PC-3 (cell line): ENCODE measurements around the gene E2F1. TPM values are rescaled to one million over a fixed set of nuclear protein-coding genes. Genes with fewer than 3 reads are reported as not detected.

Experiments used
- ATAC-seq: fragments of 200-7000 bp; cut with Tn5 transposase; 2 replicates; pipeline ENCODE4 v1.9.1; 2020; ENCODE audit warnings: mild to moderate bottlenecking, moderate library complexity
- BruUV-seq: library from RNA; stranded (reverse); fragments of 400-500 nt; replicated peaks from 2 replicates; lab custom pipeline; 2021; lab: Mats Ljungman, UMichigan
- CTCF ChIA-PET: fragments of 300-600 bp; sonication (Branson Sonifier 250); formaldehyde crosslinking; loops from one replicate; lab custom pipeline; 2022; ENCODE audit warnings: antibody characterized with exemption; lab: Charles Lee
- POLR2A ChIA-PET: fragments of 300-600 bp; sonication (Branson Sonifier 250); formaldehyde crosslinking; loops from one replicate; lab custom pipeline; 2022; ENCODE audit warnings: antibody characterized with exemption; ENCODE audit not compliant: unreplicated experiment; lab: Charles Lee
- DNase-seq: peaks from one replicate; pipeline ENCODE4 v3.0.0-alpha.2; 2015
- H2AFZ ChIP-seq: fragments of 300-600 bp; sonication (generic); 2 replicates; pipeline ENCODE4 v1.6.0; 2016; ENCODE audit warnings: antibody characterized with exemption, low read length
- H3F3A ChIP-seq: fragments of 300-600 bp; sonication (generic); one replicate; pipeline ENCODE4 v1.6.0; 2017; ENCODE audit warnings: antibody characterized with exemption, low read length, control low read depth, mild to moderate bottlenecking; ENCODE audit not compliant: unreplicated experiment
- H3K27ac ChIP-seq: fragments of 300-600 bp; sonication (generic); 2 replicates; pipeline ENCODE4 v1.5.1; 2016; ENCODE audit warnings: mild to moderate bottlenecking, low read length
- H3K27me3 ChIP-seq: fragments of 300-600 bp; sonication (generic); 2 replicates; pipeline ENCODE4 v1.6.1; 2016; ENCODE audit warnings: low read length, mixed read lengths
- H3K36me3 ChIP-seq: fragments of 300-600 bp; sonication (generic); 2 replicates; pipeline ENCODE4 v1.6.1; 2016; ENCODE audit warnings: low read depth, mixed run types, low read length, mixed read lengths
- H3K4me1 ChIP-seq: fragments of 300-600 bp; sonication (generic); 2 replicates; pipeline ENCODE4 v1.5.1; 2016; ENCODE audit warnings: low read length; ENCODE audit not compliant: insufficient read depth
- H3K4me2 ChIP-seq: fragments of 300-600 bp; sonication (generic); 2 replicates; pipeline ENCODE4 v1.6.0; 2016; ENCODE audit warnings: low read length
- H3K4me3 ChIP-seq: fragments of 300-600 bp; sonication (generic); 2 replicates; pipeline ENCODE4 v1.5.1; 2016; ENCODE audit warnings: mild to moderate bottlenecking, low read length, mixed read lengths
- H3K79me2 ChIP-seq: fragments of 300-600 bp; sonication (generic); 2 replicates; pipeline ENCODE4 v1.6.1; 2017; ENCODE audit warnings: low read length, mixed read lengths
- H3K9ac ChIP-seq: fragments of 300-600 bp; sonication (generic); 2 replicates; pipeline ENCODE4 v1.6.0; 2016; ENCODE audit warnings: mild to moderate bottlenecking, low read length
- H3K9me2 ChIP-seq: fragments of 300-600 bp; sonication (generic); replicated peaks from 2 replicates; pipeline ENCODE4 v1.6.1; 2016; ENCODE audit warnings: mixed run types, low read length, mixed read lengths
- H3K9me3 ChIP-seq: fragments of 300-600 bp; sonication (generic); 2 replicates; pipeline ENCODE4 v1.6.1; 2016; ENCODE audit warnings: low read length, mixed read lengths
- H4K20me1 ChIP-seq: fragments of 300-600 bp; sonication (generic); 2 replicates; pipeline ENCODE4 v1.6.1; 2016; ENCODE audit warnings: low read length, mixed read lengths
- CTCF ChIP-seq: fragments of 300-600 bp; sonication (generic); conservative IDR thresholded peaks from 2 replicates; pipeline ENCODE4 v1.5.1; 2017; ENCODE audit warnings: antibody characterized with exemption, low read depth, mild to moderate bottlenecking, low read length
- EZH2 ChIP-seq: fragments of 300-600 bp; sonication (generic); IDR thresholded peaks from one replicate; pipeline ENCODE4 v1.6.1; 2017; ENCODE audit warnings: antibody characterized with exemption, mild to moderate bottlenecking, low read length; ENCODE audit not compliant: unreplicated experiment
- EZH2phosphoT487 ChIP-seq: fragments of 300-600 bp; sonication (generic); IDR thresholded peaks from 2 replicates; pipeline ENCODE4 v1.6.1; 2018; ENCODE audit warnings: mild to moderate bottlenecking, antibody characterized with exemption, low read length, borderline replicate concordance
- intact Hi-C: fragments of 100-400 bp; cut with micrococcal nuclease; formaldehyde crosslinking; loops from 2 replicates; pipeline ENCODE4 v1.9.0; 2023
- total RNA-seq: library from RNA; depleted of rRNA; stranded (reverse); fragments of >200 nt; gene quantifications from 2 replicates; pipeline ENCODE4 v1.2.3, GENCODE V29; 2014

The E2F1 gene
- total RNA-seq, 1 experiment from 2014 or later: 63.7 TPM

- intact Hi-C loops: no loop called here
- DNase-seq (no peak), ATAC-seq (no peak)
- H3F3A ChIP-seq: peaks cover 5% of the 10 kb centered on the region
- H3K9ac ChIP-seq: no peak overlapping the region
- ChIA-PET POLR2A (no interaction called here), CTCF (no interaction called here)
- no peak overlapping the region for H3K27ac ChIP-seq
- H3K4me1 ChIP-seq: peaks cover 21% of the 10 kb centered on the region
- H3K4me2 ChIP-seq: peak overlapping the region; percentile 88
- no peaks in the 10 kb centered on the region for H3K9me3 ChIP-seq
- TF ChIP-seq EZH2: no peak
- no peak for TF ChIP-seq EZH2phosphoT487
- TF ChIP-seq CTCF: no peak
- BruUV-seq: no TSS peak
- H3K36me3 ChIP-seq: peaks cover 9% of the 10 kb centered on the region
- no peaks in the 10 kb centered on the region for H3K9me2 ChIP-seq
- H3K27me3 ChIP-seq: no peaks in the 10 kb centered on the region
- peak overlapping the region; percentile 92 for H3K4me3 ChIP-seq
- H2AFZ ChIP-seq: peak overlapping the region; percentile 84; the same call in 1 of the 2 replicates
- H4K20me1 ChIP-seq: no peaks in the 10 kb centered on the region
- H3K79me2 ChIP-seq: peaks cover 25% of the 10 kb centered on the region
Measured at GRCh38 chr20:33675136-33675959, 10.8 kb downstream of the E2F1 start.

GRCh38 chr20:33674294-33675135 is 11.7 kb downstream of the E2F1 start, which contains the start of gene NECAB3:
Gene NECAB3 (minus strand): TSS chr20:33674428. CDS start chr20:33674352, 76 bp downstream.
- peak; percentile 83 for DNase-seq
- ATAC-seq: peak; percentile 86
- intact Hi-C loops: loop anchor here (5.0 kb wide), 1 partner anchor 58 kb away; the partner anchor contains the start of gene ZNF341

More at GRCh38 chr20:33674294-33675135, 11.7 kb downstream of the E2F1 start, which contains the start of gene NECAB3:
- no peaks in the 10 kb centered on the region for H4K20me1 ChIP-seq
- no peaks in the 10 kb centered on the region for H3K9me3 ChIP-seq
- peaks cover 25% of the 10 kb centered on the region for H3K79me2 ChIP-seq
- H3K9ac ChIP-seq: peak within 1 kb of the TSS; percentile 85
- peaks cover 21% of the 10 kb centered on the region for H3K4me1 ChIP-seq
- TSS peak; percentile 83 for BruUV-seq
- ChIA-PET POLR2A (no interaction called here), CTCF (interaction anchor here (0.6 kb wide), 1 partner anchor 369 kb away, joined by 4 read pairs; no protein-coding TSS in a partner anchor)
- peaks cover 8% of the 10 kb centered on the region for H3K36me3 ChIP-seq
- peak within 1 kb of the TSS; percentile 88 for H3K4me2 ChIP-seq
- H3K27ac ChIP-seq: no peak within 1 kb of the TSS
- TF ChIP-seq CTCF (no peak), EZH2phosphoT487 (no peak), EZH2 (no peak)
- peak within 1 kb of the TSS; percentile 84 for H2AFZ ChIP-seq
- H3K9me2 ChIP-seq: no peaks in the 10 kb centered on the region
- H3K27me3 ChIP-seq: no peaks in the 10 kb centered on the region
- H3F3A ChIP-seq: peaks cover 5% of the 10 kb centered on the region
- H3K4me3 ChIP-seq: peak within 1 kb of the TSS; percentile 92
